Measurements from ENCODE around the gene CUX1.

- TF ChIP-seq CTCF (IDR thresholded peaks at IDR 0.05; ENCODE audit: low read depth, low read length, poor library complexity, severe bottlenecking) = no peak
- no peak for TF ChIP-seq EZH2phosphoT487 (IDR thresholded peaks at IDR 0.05; ENCODE audit: borderline replicate concordance, low read length)
Measured at GRCh38 chr7:102008535-102009262, 191.3 kb downstream of the CUX1 start.
